WTC11 (cell line): Measurements from ENCODE around the gene TAF3. TPM values are rescaled to one million over a fixed set of nuclear protein-coding genes. Genes with fewer than 3 reads are reported as not detected.

Experiments used
- ATAC-seq: fragments of 200-7000 bp; cut with Tn5 transposase; 2 replicates; pipeline ENCODE4 v1.10.0; 2021; ENCODE audit warnings: mild to moderate bottlenecking, moderate library complexity
- CTCF ChIA-PET: fragments of 300-600 bp; sonication (Branson Sonifier 250); formaldehyde crosslinking; loops from one replicate; lab custom pipeline; 2021; ENCODE audit warnings: antibody characterized with exemption; lab: Charles Lee
- POLR2A ChIA-PET: fragments of 350-600 bp; sonication (Branson Sonifier 250); formaldehyde crosslinking; loops from one replicate; lab custom pipeline; 2021; ENCODE audit warnings: antibody characterized with exemption; lab: Charles Lee
- DNase-seq: peaks from one replicate; pipeline ENCODE4 v3.0.0; 2021; ENCODE audit warnings: low spot score
- H3K27ac Mint-ChIP-seq: 2 replicates; pipeline ENCODE4 v1.8.0; 2021; ENCODE audit warnings: mixed read lengths
- H3K27me3 Mint-ChIP-seq: 2 replicates; pipeline ENCODE4 v1.8.0; 2021; ENCODE audit warnings: low read depth, mild to moderate bottlenecking, moderate library complexity, mixed read lengths
- H3K36me3 Mint-ChIP-seq: 2 replicates; pipeline ENCODE4 v1.8.0; 2021; ENCODE audit warnings: mixed read lengths
- H3K4me1 Mint-ChIP-seq: 2 replicates; pipeline ENCODE4 v1.8.0; 2022; ENCODE audit warnings: mixed read lengths
- H3K4me3 Mint-ChIP-seq: 2 replicates; pipeline ENCODE4 v1.8.0; 2021; ENCODE audit warnings: mild to moderate bottlenecking, moderate library complexity, mixed read lengths
- H3K9me3 Mint-ChIP-seq: 2 replicates; pipeline ENCODE4 v1.8.0; 2021; ENCODE audit warnings: mixed read lengths
- ARID4B ChIP-seq: sonication (generic); formaldehyde crosslinking; IDR thresholded peaks from 2 replicates; pipeline ENCODE4 v1.8.0; 2023; ENCODE audit warnings: missing genetic modification reagents, mild to moderate bottlenecking, borderline replicate concordance
- ATF2 ChIP-seq: sonication (generic); formaldehyde crosslinking; IDR thresholded peaks from 2 replicates; pipeline ENCODE4 v1.8.1; 2022; ENCODE audit warnings: low read depth, missing genetic modification reagents, borderline replicate concordance
- CTCF ChIP-seq: fragments of 200-600 bp; IDR thresholded peaks from 2 replicates; pipeline ENCODE4 v1.8.0; 2022; ENCODE audit warnings: antibody characterized with exemption
- E2F4 ChIP-seq: sonication (generic); formaldehyde crosslinking; IDR thresholded peaks from 2 replicates; pipeline ENCODE4 v1.8.1; 2022; ENCODE audit warnings: low read depth, mild to moderate bottlenecking, moderate library complexity, missing genetic modification reagents, borderline replicate concordance
- ETV6 ChIP-seq: sonication (generic); formaldehyde crosslinking; IDR thresholded peaks from 2 replicates; pipeline ENCODE4 v1.8.1; 2022; ENCODE audit warnings: mild to moderate bottlenecking, missing genetic modification reagents
- FOXK1 ChIP-seq: sonication (generic); formaldehyde crosslinking; IDR thresholded peaks from 2 replicates; pipeline ENCODE4 v1.8.0; 2022; ENCODE audit warnings: mild to moderate bottlenecking, moderate library complexity, missing genetic modification reagents
- FOXP1 ChIP-seq: sonication (generic); formaldehyde crosslinking; IDR thresholded peaks from 2 replicates; pipeline ENCODE4 v1.8.0; 2022; ENCODE audit warnings: missing genetic modification reagents, mild to moderate bottlenecking, moderate library complexity, borderline replicate concordance
- HMGA2 ChIP-seq: fragments of 250-450 bp; sonication (Bioruptor Pico); IDR thresholded peaks from 2 replicates; pipeline ENCODE4 v1.4.0; 2021; ENCODE audit warnings: mild to moderate bottlenecking, moderate library complexity
- MYBL2 ChIP-seq: sonication (generic); formaldehyde crosslinking; IDR thresholded peaks from 2 replicates; pipeline ENCODE4 v1.8.1; 2023; ENCODE audit warnings: mild to moderate bottlenecking, moderate library complexity, missing genetic modification reagents
- PRDM15 ChIP-seq: sonication (generic); formaldehyde crosslinking; IDR thresholded peaks from 2 replicates; pipeline ENCODE4 v1.8.0; 2022; ENCODE audit warnings: missing genetic modification reagents
- STAT6 ChIP-seq: sonication (generic); formaldehyde crosslinking; conservative IDR thresholded peaks from 2 replicates; pipeline ENCODE4 v1.8.1; 2023; ENCODE audit warnings: mild to moderate bottlenecking, low read depth, missing genetic modification reagents, moderate library complexity
- TCF7 ChIP-seq: sonication (generic); formaldehyde crosslinking; IDR thresholded peaks from 2 replicates; pipeline ENCODE4 v1.8.0; 2022; ENCODE audit warnings: mild to moderate bottlenecking, low read depth, missing genetic modification reagents, moderate library complexity
- TEAD4 ChIP-seq: sonication (generic); formaldehyde crosslinking; IDR thresholded peaks from 2 replicates; pipeline ENCODE4 v1.8.0; 2022; ENCODE audit warnings: mild to moderate bottlenecking, missing genetic modification reagents
- ZNF138 ChIP-seq: sonication (generic); formaldehyde crosslinking; conservative IDR thresholded peaks from 2 replicates; pipeline ENCODE4 v1.8.1; 2022; ENCODE audit warnings: mild to moderate bottlenecking, moderate library complexity, missing genetic modification reagents
- ZNF416 ChIP-seq: fragments of 250-450 bp; sonication (Bioruptor Pico); IDR thresholded peaks from 2 replicates; pipeline ENCODE4 v1.9.0; 2021; ENCODE audit warnings: mild to moderate bottlenecking, inconsistent platforms
- ZNF671 ChIP-seq: fragments of 250-450 bp; sonication (Bioruptor Pico); IDR thresholded peaks from 2 replicates; pipeline ENCODE4 v1.8.0; 2021; ENCODE audit warnings: mild to moderate bottlenecking
- total RNA-seq: library from RNA; stranded (reverse); gene quantifications from 3 replicates; pipeline ENCODE4 v1.2.3, GENCODE V29; 2021

The TAF3 gene
- total RNA-seq, 1 experiment from 2014 or later: 8.9 TPM

GRCh38 chr10:7834262-7834661, 16.0 kb downstream of the TAF3 start (continued):
- TF ChIP-seq ARID4B (CRISPR knock-in tag) (no peak), ZNF138 (CRISPR knock-in tag) (no peak), STAT6 (CRISPR knock-in tag) (no peak), CTCF (no peak), ATF2 (CRISPR knock-in tag) (no peak), ZNF671 (no peak), ZNF416 (CRISPR knock-in tag) (no peak), ETV6 (CRISPR knock-in tag) (no peak)

GRCh38 chr10:7836571-7836970, 18.3 kb downstream of the TAF3 start:
- no peak overlapping the region for H3K27ac Mint-ChIP-seq
- ChIA-PET POLR2A (no interaction called here), CTCF (no interaction called here)
- H3K4me1 Mint-ChIP-seq: no peaks in the 10 kb centered on the region
- no peak for ATAC-seq
- H3K9me3 Mint-ChIP-seq: peaks cover 3% of the 10 kb centered on the region; the same call in 1 of the 2 replicates
- DNase-seq: no peak
- no peaks in the 10 kb centered on the region for H3K27me3 Mint-ChIP-seq
- 0 out of 2 replicates have a peak, but pooled peaks cover 7% of the 10 kb centered on the region for H3K36me3 Mint-ChIP-seq
- TF ChIP-seq FOXK1: no peak
- TF ChIP-seq PRDM15 (CRISPR knock-in tag): no peak
- TF ChIP-seq FOXP1 (CRISPR knock-in tag): no peak
- no peak for TF ChIP-seq HMGA2 (CRISPR knock-in tag)
- no peak for TF ChIP-seq TEAD4 (CRISPR knock-in tag)
- no peak for TF ChIP-seq TCF7 (CRISPR knock-in tag)
- TF ChIP-seq MYBL2 (CRISPR knock-in tag): no peak
- no peak for TF ChIP-seq E2F4 (CRISPR knock-in tag)
- no peak overlapping the region for H3K4me3 Mint-ChIP-seq
